Measurements from ENCODE around the gene EXOC6.
"Not testable (repeated sequence)": the region's sequence is repeated elsewhere in the genome, so short reads cannot be mapped to it uniquely, and the experiment has no call there.

DNA sequence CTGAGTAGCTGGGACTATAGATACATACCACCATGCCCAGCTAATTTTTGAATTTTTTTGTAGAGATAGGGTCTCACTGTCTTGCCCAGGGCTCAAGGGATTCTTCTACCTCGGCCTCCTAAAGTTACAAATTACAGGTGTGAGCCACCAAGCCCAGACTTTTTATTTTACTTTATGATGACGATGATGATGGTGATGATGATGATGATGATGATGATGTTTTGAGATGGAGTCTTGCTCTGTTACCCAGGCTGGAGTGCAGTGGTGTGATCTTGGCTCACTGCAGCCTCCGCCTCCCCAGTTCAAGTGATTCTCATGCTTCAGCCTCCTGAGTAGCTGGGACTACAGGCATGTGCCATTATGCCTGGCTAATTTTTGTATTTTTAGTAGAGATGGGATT is 252.8 kb downstream of the EXOC6 start:
- not testable (repeated sequence) for TF ChIP-seq CTCF (IDR thresholded peaks at IDR 0.05; ENCODE audit: insufficient read depth, low read length); POLR2AphosphoS5 (IDR thresholded peaks at IDR 0.05; ENCODE audit: low read depth); REST (IDR thresholded peaks at IDR 0.05; ENCODE audit: insufficient replicate concordance, low read depth); GABPA (IDR thresholded peaks at IDR 0.05; ENCODE audit: low read depth)

All from HL-60 (cell line).